Measurements from ENCODE around the gene NCSTN.

The NCSTN gene

GRCh38 chr1:160399544-160400222 is 56.5 kb downstream of the NCSTN start:
- Histone ChIP-seq H3K9me3 (ENCODE audit: control insufficient read depth, insufficient read depth, low read length) (no peaks in the 10 kb centered on the region), H3K4me1 (ENCODE audit: insufficient read depth, low read length) (peaks cover 42% of the 10 kb centered on the region), H3K36me3 (ENCODE audit: insufficient read depth, low read length) (no peaks in the 10 kb centered on the region), H3K9ac (ENCODE audit: low read depth, low read length) (peak overlapping the region; percentile 86)

- no peaks in the 10 kb centered on the region for H3K36me3 ChIP-seq (ENCODE audit: insufficient read depth, low read length)
- H3K9ac ChIP-seq (ENCODE audit: low read depth, low read length) = peak within 1 kb of the TSS; percentile 86
- H3K9me3 ChIP-seq (ENCODE audit: control insufficient read depth, insufficient read depth, low read length) = no peaks in the 10 kb centered on the region
Measured at GRCh38 chr1:160400223-160400645, 57.1 kb downstream of the NCSTN start, which contains the start of gene VANGL2. TSS of gene VANGL2 (plus strand) at chr1:160400564. CDS start at chr1:160415838, 15,274 bp downstream.

GRCh38 chr1:160400646-160401486 is 57.7 kb downstream of the NCSTN start:
- H3K4me1 ChIP-seq (ENCODE audit: insufficient read depth, low read length) = peaks cover 54% of the 10 kb centered on the region

More at GRCh38 chr1:160400223-160400645, 57.1 kb downstream of the NCSTN start, which contains the start of gene VANGL2:
- H3K4me1 ChIP-seq (ENCODE audit: insufficient read depth, low read length) = peaks cover 47% of the 10 kb centered on the region

GRCh38 chr1:160401487-160401805 is 58.3 kb downstream of the NCSTN start:
- Histone ChIP-seq H3K4me1 (ENCODE audit: insufficient read depth, low read length) (peaks cover 58% of the 10 kb centered on the region), H3K9me3 (ENCODE audit: control insufficient read depth, insufficient read depth, low read length) (no peaks in the 10 kb centered on the region), H3K36me3 (ENCODE audit: insufficient read depth, low read length) (no peaks in the 10 kb centered on the region), H3K9ac (ENCODE audit: low read depth, low read length) (peak overlapping the region; percentile 84)

More at GRCh38 chr1:160400646-160401486, 57.7 kb downstream of the NCSTN start:
- Histone ChIP-seq H3K36me3 (ENCODE audit: insufficient read depth, low read length) (no peaks in the 10 kb centered on the region), H3K9me3 (ENCODE audit: control insufficient read depth, insufficient read depth, low read length) (no peaks in the 10 kb centered on the region), H3K9ac (ENCODE audit: low read depth, low read length) (peak overlapping the region; percentile 84)

- no peaks in the 10 kb centered on the region for H3K36me3 ChIP-seq (ENCODE audit: insufficient read depth, low read length)
- H3K9ac ChIP-seq (ENCODE audit: low read depth, low read length) = peak overlapping the region; percentile 84; the same call in 1 of the 2 replicates
- H3K4me1 ChIP-seq (ENCODE audit: insufficient read depth, low read length) = peaks cover 62% of the 10 kb centered on the region
- no peaks in the 10 kb centered on the region for H3K9me3 ChIP-seq (ENCODE audit: control insufficient read depth, insufficient read depth, low read length)
Measured at GRCh38 chr1:160402001-160402795, 59.0 kb downstream of the NCSTN start.

GRCh38 chr1:160403244-160403643 is 60.1 kb downstream of the NCSTN start:
- Histone ChIP-seq H3K4me1 (ENCODE audit: insufficient read depth, low read length) (peaks cover 72% of the 10 kb centered on the region), H3K9me3 (ENCODE audit: control insufficient read depth, insufficient read depth, low read length) (no peaks in the 10 kb centered on the region), H3K9ac (ENCODE audit: low read depth, low read length) (no peak overlapping the region), H3K36me3 (ENCODE audit: insufficient read depth, low read length) (no peaks in the 10 kb centered on the region)

GRCh38 chr1:160404094-160404493 is 60.9 kb downstream of the NCSTN start:
- H3K9ac ChIP-seq (ENCODE audit: low read depth, low read length) = no peak overlapping the region
- no peaks in the 10 kb centered on the region for H3K36me3 ChIP-seq (ENCODE audit: insufficient read depth, low read length)
- no peaks in the 10 kb centered on the region for H3K9me3 ChIP-seq (ENCODE audit: control insufficient read depth, insufficient read depth, low read length)
- H3K4me1 ChIP-seq (ENCODE audit: insufficient read depth, low read length) = peaks cover 70% of the 10 kb centered on the region

GRCh38 chr1:160405331-160405877 is 62.2 kb downstream of the NCSTN start:
- peaks cover 78% of the 10 kb centered on the region for H3K4me1 ChIP-seq (ENCODE audit: insufficient read depth, low read length)
- H3K36me3 ChIP-seq (ENCODE audit: insufficient read depth, low read length) = no peaks in the 10 kb centered on the region
- H3K9me3 ChIP-seq (ENCODE audit: control insufficient read depth, insufficient read depth, low read length) = no peaks in the 10 kb centered on the region
- H3K9ac ChIP-seq (ENCODE audit: low read depth, low read length) = no peak overlapping the region

- Histone ChIP-seq H3K36me3 (ENCODE audit: insufficient read depth, low read length) (no peaks in the 10 kb centered on the region), H3K4me1 (ENCODE audit: insufficient read depth, low read length) (peaks cover 86% of the 10 kb centered on the region), H3K9me3 (ENCODE audit: control insufficient read depth, insufficient read depth, low read length) (no peaks in the 10 kb centered on the region), H3K9ac (ENCODE audit: low read depth, low read length) (no peak overlapping the region)
Measured at GRCh38 chr1:160406131-160406968, 63.2 kb downstream of the NCSTN start.

- Histone ChIP-seq H3K4me1 (ENCODE audit: insufficient read depth, low read length) (peaks cover 74% of the 10 kb centered on the region), H3K9me3 (ENCODE audit: control insufficient read depth, insufficient read depth, low read length) (no peaks in the 10 kb centered on the region), H3K9ac (ENCODE audit: low read depth, low read length) (no peak overlapping the region), H3K36me3 (ENCODE audit: insufficient read depth, low read length) (no peaks in the 10 kb centered on the region)
Measured at GRCh38 chr1:160407839-160408801, 64.9 kb downstream of the NCSTN start.
